HG02763 (cell line): ENCODE data around the gene PDZD2.

ENCODE experiments used
- ATAC-seq: cut with Tn5 transposase; IDR thresholded peaks from one replicate; pipeline ENCODE4 v1.9.1; 2021; ENCODE audit warnings: mild to moderate bottlenecking, moderate library complexity; ENCODE audit not compliant: unreplicated experiment

PDZD2 gene

GRCh38 chr5:32155211-32155610, 516.3 kb downstream of the PDZD2 start:
- no peak for ATAC-seq

GRCh38 chr5:32156635-32157034, 517.7 kb downstream of the PDZD2 start:
- no peak for ATAC-seq

GRCh38 chr5:32157078-32157477, 518.1 kb downstream of the PDZD2 start:
- no peak for ATAC-seq

- no peak for ATAC-seq
Observed at GRCh38 chr5:32158679-32158975, 519.7 kb downstream of the PDZD2 start.

- no peak for ATAC-seq
Observed at GRCh38 chr5:32159328-32160072, 520.6 kb downstream of the PDZD2 start.

- no peak for ATAC-seq
Observed at GRCh38 chr5:32160228-32160627, 521.3 kb downstream of the PDZD2 start.
